DOHH2 (cell line): ENCODE measurements around the gene TBC1D22A.

Source experiments
- H3F3A ChIP-seq: fragments of 200-600 bp; sonication (generic), shearing (Covaris generic); 2 replicates; pipeline ENCODE4 v1.6.0; 2016; ENCODE audit warnings: antibody characterized with exemption, mild to moderate bottlenecking; ENCODE audit not compliant: control insufficient read depth, insufficient read depth
- H3K27ac ChIP-seq: fragments of 200-600 bp; sonication (generic); 2 replicates; pipeline ENCODE4 v1.5.1; 2014; ENCODE audit warnings: low read depth, mild to moderate bottlenecking, low read length, moderate library complexity
- H3K27me3 ChIP-seq: fragments of 200-600 bp; sonication (generic); 2 replicates; pipeline ENCODE4 v1.6.1; 2014; ENCODE audit warnings: mild to moderate bottlenecking, low read length, mixed read lengths; ENCODE audit not compliant: control insufficient read depth
- H3K36me3 ChIP-seq: fragments of 200-600 bp; sonication (generic); 2 replicates; pipeline ENCODE4 v1.6.1; 2014; ENCODE audit warnings: mild to moderate bottlenecking, low read length, moderate library complexity, mixed read lengths; ENCODE audit not compliant: control insufficient read depth
- H3K4me1 ChIP-seq: fragments of 200-600 bp; sonication (generic); 2 replicates; pipeline ENCODE4 v1.6.1; 2014; ENCODE audit warnings: mild to moderate bottlenecking, low read length, mixed read lengths; ENCODE audit not compliant: control insufficient read depth
- H3K4me2 ChIP-seq: fragments of 200-600 bp; sonication (generic); 2 replicates; pipeline ENCODE4 v1.6.0; 2014; ENCODE audit warnings: mild to moderate bottlenecking, low read length, moderate library complexity
- H3K4me3 ChIP-seq: fragments of 200-600 bp; sonication (generic); 2 replicates; pipeline ENCODE4 v1.5.1; 2014; ENCODE audit warnings: mild to moderate bottlenecking, low read length, mixed read lengths
- H3K79me2 ChIP-seq: fragments of 200-600 bp; sonication (generic); 2 replicates; pipeline ENCODE4 v1.6.1; 2014; ENCODE audit warnings: mild to moderate bottlenecking, low read length, mixed read lengths; ENCODE audit not compliant: control insufficient read depth
- H3K9me2 ChIP-seq: fragments of 200-600 bp; sonication (generic); replicated peaks from 2 replicates; pipeline ENCODE4 v1.6.1; 2014; ENCODE audit warnings: mild to moderate bottlenecking, low read length, mixed read lengths; ENCODE audit not compliant: control insufficient read depth
- H3K9me3 ChIP-seq: fragments of 200-600 bp; sonication (generic); 2 replicates; pipeline ENCODE4 v1.6.1; 2014; ENCODE audit warnings: antibody characterized with exemption, low read length, mixed read lengths; ENCODE audit not compliant: control insufficient read depth, insufficient read depth
- H4K20me1 ChIP-seq: fragments of 200-600 bp; sonication (generic); 2 replicates; pipeline ENCODE4 v1.6.0; 2014; ENCODE audit warnings: low read depth, mild to moderate bottlenecking, antibody characterized with exemption, low read length, moderate library complexity; ENCODE audit not compliant: control insufficient read depth, insufficient read depth
- CTCF ChIP-seq: fragments of 200-600 bp; sonication (generic); IDR thresholded peaks from one replicate; pipeline ENCODE4 v1.5.1; 2014; ENCODE audit warnings: antibody characterized with exemption, mild to moderate bottlenecking, low read depth, low read length; ENCODE audit not compliant: poor library complexity, severe bottlenecking
- EZH2phosphoT487 ChIP-seq: fragments of 200-600 bp; sonication (generic); IDR thresholded peaks from 2 replicates; pipeline ENCODE4 v1.6.1; 2017; ENCODE audit warnings: borderline replicate concordance, mild to moderate bottlenecking, antibody characterized with exemption, low read length, moderate library complexity, mixed read lengths

TBC1D22A gene

GRCh38 chr22:46923394-46923793 is 160.9 kb downstream of the TBC1D22A start:
- Histone ChIP-seq H3K9me3 (peaks cover 4% of the 10 kb centered on the region; the same call in 1 of the 2 replicates), H4K20me1 (0 out of 2 replicates have a peak, but pooled peaks cover 3% of the 10 kb centered on the region), H3F3A (peaks cover 4% of the 10 kb centered on the region; the same call in 1 of the 2 replicates), H3K27me3 (no peaks in the 10 kb centered on the region), H3K4me2 (no peak overlapping the region), H3K27ac (no peak overlapping the region), H3K4me1 (no peaks in the 10 kb centered on the region), H3K36me3 (peaks cover 78% of the 10 kb centered on the region), H3K79me2 (peaks cover 19% of the 10 kb centered on the region), H3K4me3 (no peak overlapping the region), H3K9me2 (no peaks in the 10 kb centered on the region)
- TF ChIP-seq CTCF (no peak), EZH2phosphoT487 (no peak)

GRCh38 chr22:46925818-46926217 is 163.4 kb downstream of the TBC1D22A start:
- no peak overlapping the region for H3K4me3 ChIP-seq
- 0 out of 2 replicates have a peak, but pooled peaks cover 3% of the 10 kb centered on the region for H4K20me1 ChIP-seq
- peaks cover 78% of the 10 kb centered on the region for H3K36me3 ChIP-seq
- peaks cover 4% of the 10 kb centered on the region; the same call in 1 of the 2 replicates for H3K9me3 ChIP-seq
- peaks cover 25% of the 10 kb centered on the region for H3K79me2 ChIP-seq
- H3K27ac ChIP-seq = no peak overlapping the region
- H3K9me2 ChIP-seq = no peaks in the 10 kb centered on the region
- H3K27me3 ChIP-seq = no peaks in the 10 kb centered on the region
- H3F3A ChIP-seq = peaks cover 7% of the 10 kb centered on the region; the same call in 1 of the 2 replicates
- H3K4me2 ChIP-seq = no peak overlapping the region
- no peaks in the 10 kb centered on the region for H3K4me1 ChIP-seq
- TF ChIP-seq CTCF = no peak
- no peak for TF ChIP-seq EZH2phosphoT487

- Histone ChIP-seq H4K20me1 (peaks cover 3% of the 10 kb centered on the region; the same call in 1 of the 2 replicates), H3K27ac (no peak overlapping the region), H3K9me3 (no peaks in the 10 kb centered on the region), H3K79me2 (peaks cover 27% of the 10 kb centered on the region), H3K4me3 (no peak overlapping the region), H3K27me3 (no peaks in the 10 kb centered on the region), H3K4me2 (no peak overlapping the region), H3K36me3 (peaks cover 74% of the 10 kb centered on the region), H3K9me2 (no peaks in the 10 kb centered on the region), H3F3A (peaks cover 7% of the 10 kb centered on the region; the same call in 1 of the 2 replicates), H3K4me1 (no peaks in the 10 kb centered on the region)
- TF ChIP-seq CTCF (no peak), EZH2phosphoT487 (no peak)
These were observed 166.7 kb downstream of the TBC1D22A start for GRCh38 chr22:46929046-46929709.
